ENCODE results near the gene PVALB. TPM values are rescaled to one million over a fixed set of nuclear protein-coding genes. Genes with fewer than 3 reads are reported as not detected.

Gene PVALB
- total RNA-seq, 1 experiment from 2014 or later: not detected

- H3K27me3 ChIP-seq (ENCODE audit: insufficient read depth, low read length): peaks cover 7% of the 10 kb centered on the region; the same call in 1 of the 2 replicates
- DNase-seq (ENCODE audit: low read depth, low spot score): no peak
Measured at GRCh38 chr22:36790648-36791047, 26.2 kb downstream of the PVALB start.

More at GRCh38 chr22:36790648-36791047, 26.2 kb downstream of the PVALB start:
- BruUV-seq (replicated peaks): no TSS peak
- ATAC-seq: peak; percentile 42; the same call in 1 of the 2 replicates
- H3K4me3 ChIP-seq (replicated peaks in 1 of 2; ENCODE audit: low read depth in 1 of 2, low read length in 2 of 2): no peak overlapping the region
- H3K9me3 ChIP-seq (ENCODE audit: control insufficient read depth in 1 of 2, insufficient read depth in 1 of 2, low read depth in 1 of 2, low read length in 2 of 2): no peaks in the 10 kb centered on the region
- TF ChIP-seq FOSL1 (IDR thresholded peaks at IDR 0.05; ENCODE audit: low read depth) (no peak), SIN3A (IDR thresholded peaks at IDR 0.05; ENCODE audit: low read depth) (no peak), JUND (IDR thresholded peaks at IDR 0.05) (no peak), SRF (IDR thresholded peaks at IDR 0.05; ENCODE audit: low read depth) (no peak), REST (IDR thresholded peaks at IDR 0.05; ENCODE audit: low read depth) (no peak), POLR2A (IDR thresholded peaks at IDR 0.05; ENCODE audit: borderline replicate concordance, extremely low read depth, insufficient read depth, insufficient read length) (no peak), RAD21 (IDR thresholded peaks at IDR 0.05; ENCODE audit: low read depth) (no peak), YY1 (IDR thresholded peaks at IDR 0.05; ENCODE audit: extremely low read depth, insufficient replicate concordance, low read depth, low read length) (no peak), CBX3 (IDR thresholded peaks at IDR 0.05; ENCODE audit: low read depth) (no peak), ATF3 (IDR thresholded peaks at IDR 0.05) (no peak), TCF7L2 (IDR thresholded peaks at IDR 0.05; ENCODE audit: borderline replicate concordance, extremely low read depth, insufficient read depth, insufficient read length) (no peak), EZH2 (IDR thresholded peaks at IDR 0.05) (no peak), ZFX (IDR thresholded peaks at IDR 0.05) (no peak)
- ChIA-PET POLR2A (no interaction called here), RAD21 (ENCODE audit: low non-redundant PET in 1 of 2, low total read pairs in 2 of 2, uncharacterized antibody in 2 of 2, unreplicated experiment in 2 of 2) (no interaction called here), CTCF (interaction anchor here (1.4 kb wide), 1 partner anchor 9 kb away, joined by 3 read pairs; no protein-coding TSS in a partner anchor)
- no peaks in the 10 kb centered on the region for H3K36me3 ChIP-seq (ENCODE audit: control insufficient read depth in 1 of 2, insufficient read depth in 2 of 2, low read length in 2 of 2)
- intact Hi-C loops (cut with micrococcal nuclease): no loop called here
- no peak overlapping the region for H3K9ac ChIP-seq (ENCODE audit: low read length)
- H3K9me2 ChIP-seq (ENCODE audit: insufficient read depth): no peaks in the 10 kb centered on the region
- no peaks in the 10 kb centered on the region for H3K79me2 ChIP-seq (ENCODE audit: insufficient read depth, low read length)
- no peaks in the 10 kb centered on the region for H3K4me1 ChIP-seq (ENCODE audit: control insufficient read depth in 1 of 2, insufficient read depth in 2 of 2, low read length in 2 of 2)
- H3K4me2 ChIP-seq (ENCODE audit: low read length): no peak overlapping the region
- no peak overlapping the region for H3K27ac ChIP-seq (ENCODE audit: low read depth, low read length)
- no peaks in the 10 kb centered on the region for H4K20me1 ChIP-seq (ENCODE audit: insufficient read depth)
- H2AFZ ChIP-seq (ENCODE audit: low read depth, low read length, poor library complexity, severe bottlenecking): no peak overlapping the region

Data from HCT116 (cell line).